ENCODE measurements around the gene CHCHD6. TPM values are rescaled to one million over a fixed set of nuclear protein-coding genes. Genes with fewer than 3 reads are reported as not detected.

CHCHD6 gene
- total and polyA plus RNA-seq, 5 donors from 2014 or later = 5.6 to 10.5 (median 8.1) TPM

- H3K4me1 ChIP-seq (ENCODE audit: control insufficient read depth, insufficient read depth, low read length, poor library complexity, severe bottlenecking) = peaks cover 14% of the 10 kb centered on the region
- H3K36me3 Mint-ChIP-seq = peaks cover 11% of the 10 kb centered on the region
- no peaks in the 10 kb centered on the region for H3K9me3 ChIP-seq (ENCODE audit: control insufficient read depth in 2 of 2, low read length in 2 of 2)
- H3K9me3 Mint-ChIP-seq = no peaks in the 10 kb centered on the region
- H3K27me3 Mint-ChIP-seq = peaks cover 6% of the 10 kb centered on the region
- ATAC-seq (ENCODE audit: low read depth in 2 of 2) (no peak), DNase-seq (no peak)
- H3K4me3 Mint-ChIP-seq = no peak overlapping the region
- no peak overlapping the region for H3K27ac ChIP-seq (ENCODE audit: insufficient read depth, low read length, poor library complexity, severe bottlenecking)
- peak overlapping the region in 1 of 3 donors; percentile 52 for H3K27ac Mint-ChIP-seq
- no peaks in the 10 kb centered on the region for H3K36me3 ChIP-seq (ENCODE audit: control insufficient read depth, insufficient read depth, low read length)
- no peak overlapping the region for H3K4me3 ChIP-seq (ENCODE audit: low read depth, low read length)
- H3K27me3 ChIP-seq (ENCODE audit: control insufficient read depth, insufficient read depth, low read length) = no peaks in the 10 kb centered on the region
- peaks cover 0 to 13% (median 6%) of the 10 kb centered on the region in 4 donors for H3K4me1 Mint-ChIP-seq
Measured at GRCh38 chr3:126987129-126987528, 283.1 kb downstream of the CHCHD6 start.

DNA sequence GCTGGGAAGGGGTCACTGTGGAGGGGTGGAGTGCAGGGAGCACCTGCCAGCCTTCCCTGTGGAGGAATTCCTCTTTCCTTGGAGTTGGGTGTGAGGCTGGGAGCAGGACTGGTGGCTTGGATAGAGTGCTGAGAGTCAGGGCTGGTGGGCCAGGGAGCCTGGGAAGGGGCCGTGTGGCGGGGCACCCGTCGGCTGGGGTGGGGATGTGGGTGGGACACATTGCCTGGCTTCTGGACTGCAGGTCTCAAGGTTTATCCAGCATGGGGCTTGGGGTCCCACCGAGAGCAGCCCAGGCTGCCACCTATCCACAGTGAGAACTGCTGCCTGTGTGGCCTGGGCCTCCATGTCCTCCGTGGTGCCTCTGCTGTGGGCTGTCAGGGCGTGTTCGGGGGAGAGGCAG is 283.6 kb downstream of the CHCHD6 start:
- Histone ChIP-seq H3K9me3 (ENCODE audit: control insufficient read depth in 2 of 2, low read length in 2 of 2) (no peaks in the 10 kb centered on the region), H3K4me1 (ENCODE audit: control insufficient read depth, insufficient read depth, low read length, poor library complexity, severe bottlenecking) (peaks cover 11% of the 10 kb centered on the region), H3K4me3 (ENCODE audit: low read depth, low read length) (no peak overlapping the region), H3K27ac (ENCODE audit: insufficient read depth, low read length, poor library complexity, severe bottlenecking) (no peak overlapping the region), H3K27me3 (ENCODE audit: control insufficient read depth, insufficient read depth, low read length) (no peaks in the 10 kb centered on the region), H3K36me3 (ENCODE audit: control insufficient read depth, insufficient read depth, low read length) (no peaks in the 10 kb centered on the region)
- ATAC-seq (ENCODE audit: low read depth in 2 of 2) (no peak), DNase-seq (no peak)
- Mint-ChIP-seq H3K4me1 (peaks cover 0 to 10% (median 4%) of the 10 kb centered on the region in 4 donors), H3K9me3 (no peaks in the 10 kb centered on the region), H3K27me3 (peaks cover 6% of the 10 kb centered on the region), H3K27ac (peak overlapping the region in 2 of 3 donors; percentile 38 to 52), H3K4me3 (no peak overlapping the region), H3K36me3 (peaks cover 11% of the 10 kb centered on the region)

GRCh38 chr3:126988451-126989021 is 284.5 kb downstream of the CHCHD6 start:
- Histone ChIP-seq H3K9me3 (ENCODE audit: control insufficient read depth in 2 of 2, low read length in 2 of 2) (no peaks in the 10 kb centered on the region), H3K4me1 (ENCODE audit: control insufficient read depth, insufficient read depth, low read length, poor library complexity, severe bottlenecking) (peaks cover 11% of the 10 kb centered on the region), H3K4me3 (ENCODE audit: low read depth, low read length) (no peak overlapping the region), H3K27me3 (ENCODE audit: control insufficient read depth, insufficient read depth, low read length) (no peaks in the 10 kb centered on the region), H3K36me3 (ENCODE audit: control insufficient read depth, insufficient read depth, low read length) (no peaks in the 10 kb centered on the region), H3K27ac (ENCODE audit: insufficient read depth, low read length, poor library complexity, severe bottlenecking) (no peak overlapping the region)
- Mint-ChIP-seq H3K4me3 (no peak overlapping the region), H3K27me3 (peaks cover 6% of the 10 kb centered on the region), H3K9me3 (no peaks in the 10 kb centered on the region), H3K36me3 (peaks cover 11% of the 10 kb centered on the region), H3K27ac (no peak overlapping the region), H3K4me1 (peaks cover 0 to 10% (median 4%) of the 10 kb centered on the region in 4 donors)
- ATAC-seq (ENCODE audit: low read depth in 2 of 2) (no peak), DNase-seq (no peak)

GRCh38 chr3:126989316-126990023 is 285.4 kb downstream of the CHCHD6 start:
- no peak for DNase-seq

DNA sequence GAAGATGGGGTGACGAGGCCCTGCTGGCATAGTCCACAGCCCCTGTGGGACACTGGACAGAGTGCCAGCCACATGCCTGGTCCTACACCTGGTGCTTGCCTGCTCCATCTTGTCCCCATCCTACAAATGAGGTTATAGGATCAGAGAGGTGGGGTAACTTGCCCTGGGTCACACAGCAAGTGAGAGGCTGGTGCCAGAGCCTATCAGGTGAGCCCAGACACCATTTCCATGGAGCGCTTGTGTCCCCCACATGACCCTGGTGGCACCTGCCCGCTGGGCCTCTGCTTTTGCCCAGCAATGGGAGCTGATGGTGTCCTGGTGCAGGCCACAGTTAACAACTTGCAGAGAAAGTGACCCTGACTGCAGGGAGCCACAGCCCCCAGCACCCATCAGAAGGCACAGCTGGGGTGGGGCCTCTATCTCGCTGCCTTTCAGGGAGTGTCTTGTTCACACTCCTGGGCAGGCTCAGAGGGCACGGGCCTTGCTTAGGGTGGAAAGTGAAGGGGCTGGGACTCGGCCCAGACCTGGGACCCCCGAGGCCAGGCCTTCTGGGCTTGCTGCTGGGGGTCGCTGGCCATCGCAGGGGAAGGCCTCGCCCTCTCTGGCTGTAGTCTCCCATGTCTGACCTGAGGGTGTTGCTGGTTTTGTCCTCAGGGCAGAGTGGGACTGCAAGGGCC is 286.1 kb downstream of the CHCHD6 start:
- DNase-seq = no peak
- Histone ChIP-seq H3K27me3 (ENCODE audit: control insufficient read depth, insufficient read depth, low read length) (no peaks in the 10 kb centered on the region), H3K4me1 (ENCODE audit: control insufficient read depth, insufficient read depth, low read length, poor library complexity, severe bottlenecking) (no peaks in the 10 kb centered on the region), H3K36me3 (ENCODE audit: control insufficient read depth, insufficient read depth, low read length) (no peaks in the 10 kb centered on the region), H3K4me3 (ENCODE audit: low read depth, low read length) (no peak overlapping the region), H3K9me3 (ENCODE audit: control insufficient read depth in 2 of 2, low read length in 2 of 2) (no peaks in the 10 kb centered on the region), H3K27ac (ENCODE audit: insufficient read depth, low read length, poor library complexity, severe bottlenecking) (no peak overlapping the region)
- H3K27me3 Mint-ChIP-seq = peaks cover 5% of the 10 kb centered on the region
- peaks cover 0 to 10% (median 6%) of the 10 kb centered on the region in 4 donors for H3K4me1 Mint-ChIP-seq
- H3K9me3 Mint-ChIP-seq = no peaks in the 10 kb centered on the region
- ATAC-seq (ENCODE audit: low read depth in 2 of 2) = no peak
- H3K27ac Mint-ChIP-seq = no peak overlapping the region
- peaks cover 14% of the 10 kb centered on the region for H3K36me3 Mint-ChIP-seq
- peak overlapping the region in 1 of 4 donors; percentile 40 for H3K4me3 Mint-ChIP-seq

More at GRCh38 chr3:126989316-126990023, 285.4 kb downstream of the CHCHD6 start:
- H3K27ac ChIP-seq (ENCODE audit: insufficient read depth, low read length, poor library complexity, severe bottlenecking) = no peak overlapping the region
- peaks cover 14% of the 10 kb centered on the region for H3K36me3 Mint-ChIP-seq
- H3K9me3 ChIP-seq (ENCODE audit: control insufficient read depth in 2 of 2, low read length in 2 of 2) = no peaks in the 10 kb centered on the region
- no peak overlapping the region for H3K4me3 Mint-ChIP-seq
- ATAC-seq (ENCODE audit: low read depth in 2 of 2) = no peak
- H3K27ac Mint-ChIP-seq = no peak overlapping the region
- H3K4me1 ChIP-seq (ENCODE audit: control insufficient read depth, insufficient read depth, low read length, poor library complexity, severe bottlenecking) = peaks cover 2% of the 10 kb centered on the region
- H3K27me3 Mint-ChIP-seq = peaks cover 6% of the 10 kb centered on the region
- no peaks in the 10 kb centered on the region for H3K9me3 Mint-ChIP-seq
- H3K36me3 ChIP-seq (ENCODE audit: control insufficient read depth, insufficient read depth, low read length) = no peaks in the 10 kb centered on the region
- H3K4me1 Mint-ChIP-seq = peaks cover 0 to 10% (median 6%) of the 10 kb centered on the region in 4 donors
- H3K27me3 ChIP-seq (ENCODE audit: control insufficient read depth, insufficient read depth, low read length) = no peaks in the 10 kb centered on the region
- H3K4me3 ChIP-seq (ENCODE audit: low read depth, low read length) = no peak overlapping the region

DNA sequence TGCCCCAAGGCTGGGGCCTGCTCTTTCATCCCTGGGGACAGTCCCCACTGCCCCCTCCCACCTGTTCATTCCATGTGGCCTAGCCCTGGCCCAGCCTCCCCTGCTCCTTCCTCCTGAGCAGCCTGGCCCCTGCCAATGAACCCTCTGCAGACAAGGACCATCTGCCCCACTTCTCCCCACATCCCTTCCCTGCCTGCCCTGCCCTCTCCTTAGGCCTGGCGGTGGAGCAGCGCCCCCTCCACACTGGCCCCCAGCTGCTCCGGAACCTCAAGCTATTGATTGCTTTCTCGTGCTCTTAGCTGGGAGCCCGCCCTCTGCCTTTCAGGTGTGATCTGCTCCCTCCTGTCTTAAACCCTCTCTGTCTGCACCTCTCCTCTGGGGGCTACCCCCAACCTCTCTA is 286.9 kb downstream of the CHCHD6 start:
- no peaks in the 10 kb centered on the region for H3K4me1 ChIP-seq (ENCODE audit: control insufficient read depth, insufficient read depth, low read length, poor library complexity, severe bottlenecking)
- H3K4me3 ChIP-seq (ENCODE audit: low read depth, low read length) = no peak overlapping the region
- peaks cover 14% of the 10 kb centered on the region for H3K36me3 Mint-ChIP-seq
- H3K36me3 ChIP-seq (ENCODE audit: control insufficient read depth, insufficient read depth, low read length) = no peaks in the 10 kb centered on the region
- no peak for ATAC-seq (ENCODE audit: low read depth in 2 of 2)
- peaks cover 0 to 10% (median 6%) of the 10 kb centered on the region in 4 donors for H3K4me1 Mint-ChIP-seq
- H3K27ac ChIP-seq (ENCODE audit: insufficient read depth, low read length, poor library complexity, severe bottlenecking) = no peak overlapping the region
- DNase-seq = no peak
- H3K27me3 ChIP-seq (ENCODE audit: control insufficient read depth, insufficient read depth, low read length) = no peaks in the 10 kb centered on the region
- H3K9me3 ChIP-seq (ENCODE audit: control insufficient read depth in 2 of 2, low read length in 2 of 2) = no peaks in the 10 kb centered on the region
- H3K9me3 Mint-ChIP-seq = no peaks in the 10 kb centered on the region
- no peak overlapping the region for H3K27ac Mint-ChIP-seq
- H3K27me3 Mint-ChIP-seq = no peaks in the 10 kb centered on the region
- peak overlapping the region in 2 of 4 donors; percentile 40 to 68 for H3K4me3 Mint-ChIP-seq

DNA sequence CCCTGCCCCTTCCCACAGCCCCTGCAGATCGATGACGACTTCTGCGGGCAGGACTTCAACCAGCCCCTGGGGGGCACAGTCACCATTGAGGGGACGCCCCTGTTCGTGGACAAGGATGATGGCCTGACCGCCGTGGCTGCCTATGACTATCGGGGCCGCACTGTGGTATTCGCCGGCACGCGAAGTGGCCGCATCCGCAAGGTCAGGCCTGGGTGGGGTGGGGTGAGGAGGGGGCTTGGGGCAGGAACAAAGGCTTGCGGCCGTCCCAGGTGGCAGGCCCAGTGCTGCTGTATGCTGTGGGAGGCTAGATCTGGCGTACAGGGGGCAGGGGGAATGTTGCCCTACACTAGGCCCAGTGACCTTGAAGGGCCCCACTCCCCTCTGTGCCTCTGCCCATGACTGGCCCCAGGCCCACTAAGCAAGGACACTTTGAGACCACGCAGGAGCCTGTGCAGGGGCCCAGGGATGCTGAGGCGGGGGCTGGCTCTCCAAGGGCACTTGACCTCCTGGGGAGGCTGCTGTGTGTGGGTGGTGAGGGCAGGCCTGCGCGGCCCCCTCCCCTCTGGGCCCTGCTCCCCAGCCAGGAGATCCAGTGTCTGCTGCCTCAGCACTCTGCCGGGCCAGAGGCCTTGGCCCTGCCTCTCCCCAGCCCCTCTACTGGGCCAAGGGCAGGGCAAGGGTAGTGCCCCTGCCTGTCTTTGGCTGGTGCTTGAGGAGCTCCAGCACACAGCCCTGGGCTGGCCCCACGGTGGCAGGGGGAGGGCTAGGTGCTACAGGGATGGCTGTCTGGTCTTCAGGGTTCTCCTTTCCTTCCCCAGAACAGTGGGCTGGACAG is 287.5 kb downstream of the CHCHD6 start:
- DNase-seq (no peak), ATAC-seq (ENCODE audit: low read depth in 2 of 2) (no peak)
- peak overlapping the region in 1 of 4 donors; percentile 68 for H3K4me3 Mint-ChIP-seq
- H3K9me3 ChIP-seq (ENCODE audit: control insufficient read depth in 2 of 2, low read length in 2 of 2) = no peaks in the 10 kb centered on the region
- no peak overlapping the region for H3K27ac ChIP-seq (ENCODE audit: insufficient read depth, low read length, poor library complexity, severe bottlenecking)
- no peak overlapping the region for H3K27ac Mint-ChIP-seq
- no peaks in the 10 kb centered on the region for H3K27me3 Mint-ChIP-seq
- peaks cover 0 to 10% (median 6%) of the 10 kb centered on the region in 4 donors for H3K4me1 Mint-ChIP-seq
- H3K36me3 ChIP-seq (ENCODE audit: control insufficient read depth, insufficient read depth, low read length) = no peaks in the 10 kb centered on the region
- H3K36me3 Mint-ChIP-seq = peaks cover 14% of the 10 kb centered on the region
- H3K4me1 ChIP-seq (ENCODE audit: control insufficient read depth, insufficient read depth, low read length, poor library complexity, severe bottlenecking) = no peaks in the 10 kb centered on the region
- no peak overlapping the region for H3K4me3 ChIP-seq (ENCODE audit: low read depth, low read length)
- H3K27me3 ChIP-seq (ENCODE audit: control insufficient read depth, insufficient read depth, low read length) = no peaks in the 10 kb centered on the region
- no peaks in the 10 kb centered on the region for H3K9me3 Mint-ChIP-seq

Data from CD4-positive, CD25-positive, alpha-beta regulatory T cell (primary cell).